Heart left ventricle (tissue), 16 donors: ENCODE results near the gene SETD2. TPM values are rescaled to one million over a fixed set of nuclear protein-coding genes. Genes with fewer than 3 reads are reported as not detected.
A peak's percentile ranks its signal among the peaks of the same experiment; 100 is the strongest.

Experiments used
- ATAC-seq, 4 donors: fragments of 200-7000 bp; cut with Tn5 transposase; one replicate each; pipeline ENCODE4 v1.9.1; 2020 to 2022; ENCODE audit warnings: moderate library complexity in 4 of 4, mild to moderate bottlenecking in 3 of 4, moderate number of reproducible peaks in 1 of 4
- DNase-seq, 5 donors: peaks; one replicate each; pipeline ENCODE4 v3.0.0-alpha.2; 2020
- H3K27ac ChIP-seq, 12 donors: fragments of 200-600 bp; sonication (generic) in 4 of 12; one replicate each; pipeline versions ENCODE4 v1.5.0 to v1.8.0; 2016 to 2022; ENCODE audit warnings: mild to moderate bottlenecking in 2 of 12
- H3K27me3 ChIP-seq, 9 donors: fragments of 200-600 bp; sonication (generic) in 2 of 9; one replicate each; pipeline versions ENCODE4 v1.5.1 to v1.8.0; 2016 to 2022; ENCODE audit warnings: mild to moderate bottlenecking in 3 of 9
- H3K36me3 ChIP-seq, 9 donors: fragments of 200-600 bp; sonication (generic) in 2 of 9; one replicate each; pipeline versions ENCODE4 v1.5.0 to v1.8.0; 2018 to 2022; ENCODE audit warnings: mild to moderate bottlenecking in 2 of 9
- H3K4me1 ChIP-seq, 12 donors: fragments of 200-600 bp; sonication (generic) in 4 of 12; one replicate each; pipeline versions ENCODE4 v1.5.0 to v1.8.0; 2016 to 2022; ENCODE audit warnings: mild to moderate bottlenecking in 3 of 12
- H3K4me3 ChIP-seq, 12 donors: fragments of 200-600 bp; sonication (generic) in 4 of 12; one replicate each; pipeline versions ENCODE4 v1.5.0 to v1.8.0; 2017 to 2022; ENCODE audit warnings: mild to moderate bottlenecking in 9 of 12, moderate library complexity in 4 of 12
- H3K9me3 ChIP-seq, 12 donors: fragments of 200-600 bp; sonication (generic) in 4 of 12; one replicate each; pipeline versions ENCODE4 v1.5.0 to v1.8.0; 2016 to 2022; ENCODE audit warnings: mild to moderate bottlenecking in 1 of 12
- CTCF ChIP-seq, 12 donors: fragments of 200-600 bp; sonication (generic) in 4 of 12; IDR thresholded peaks; one replicate each; pipeline versions ENCODE4 v1.5.0 to v1.8.0; 2018 to 2022; ENCODE audit warnings: antibody characterized with exemption in 12 of 12, mild to moderate bottlenecking in 5 of 12
- POLR2A ChIP-seq, 2 donors: fragments of 450-650 bp; IDR thresholded peaks; one replicate each; pipeline ENCODE4 v1.6.1; 2017; ENCODE audit warnings: antibody characterized with exemption in 2 of 2, mild to moderate bottlenecking in 2 of 2, moderate library complexity in 2 of 2
- WGBS, 4 donors: extraction: QIAGEN DNeasy Blood & Tissue Kit in 2 of 4; methylation state at CpG; one replicate each; pipeline versions ENCODE4 v1.1.5 to v1.1.7; 2013 to 2018; 5-methylcytosine and 5-hydroxymethylcytosine counted together
- intact Hi-C, 10 donors: fragments of 100-400 bp; cut with DNase I; formaldehyde crosslinking; loops; one replicate each; pipeline versions ENCODE4 v1.11.1 to v1.14.2; 2022
- polyA plus RNA-seq, 2 donors: library from polyadenylated mRNA; stranded (reverse); fragments of 200-250 nt; gene quantifications; one replicate each; pipeline ENCODE4 v1.2.3, GENCODE V29; 2013
- total RNA-seq, 9 donors: library from RNA; depleted of rRNA in 2 of 9; stranded (reverse); fragments of >200 nt in 2 of 9; fragmentation: NEBNext Ultra II Directional in 3 of 9; extraction: Animal tissue kit (Norgen Biotek cat#: 25700) in 3 of 9; gene quantifications; one replicate each; pipeline versions ENCODE4 v1.1.0 to v1.2.4, GENCODE V29; 2016 to 2023
- donor health status: ischemic (EF 13 %, LVEDD 7.1; RV severe dilation, severe dysfunction).
- donor health status: healthy with polysubstance abuse.
- donor health status: DM: no; HTN: yes; CAD: no.
- donor health status: DM: no; HTN: no; CAD: no.
- donor health status: ischemic (EF 25% LVEDD 6.9; RV normal size, moderate dysfunction).
- donor health status: ischemic (EF 25% LVEDD 5.7; RV mildly dilated, moderate dysfunction).
- donor health status: healthy.
- donor health status: DM: yes; HTN: yes; CAD: no.
- donor health status: ischemic (EF 35%, LVEDD 5.7; RV mildly dilated, moderate dysfunction).
- donor health status: nonischemic (EF 11% LVEDD 7.7; RV severe dilation, severe dysfunction).
- donor health status: DM: yes; HTN: yes; CAD: no.
- donor health status: PGD.
- donor health status: ischemic (EF 29% LVEDD 5.4; RV normal size, mild dysfunction).
- donor health status: nonischemic (EF 23%, LVEDD 6.1; RV moderate dilation, normal function).

SETD2 gene
- total and polyA plus RNA-seq, 11 donors = 9.0 to 34.1 (median 29.9) TPM

- peaks cover 0 to 88% (median 42%) of the 10 kb centered on the region in 9 donors for H3K36me3 ChIP-seq
- intact Hi-C loops = loop anchor here in 2 of 10 donors (10.0 kb wide), 1 partner anchor 296 kb away; the partner anchor contains the start of gene TMIE (in 2 of the 2)
- no peaks in the 10 kb centered on the region for H3K9me3 ChIP-seq
- 91 to 94% (median 93%) methylated on average over 21 to 25 of the region's 25 CpGs for WGBS, 4 donors
- H3K4me1 ChIP-seq = peaks cover 0 to 13% (median 0%) of the 10 kb centered on the region in 12 donors
- no peaks in the 10 kb centered on the region for H3K27me3 ChIP-seq
- no peak overlapping the region for H3K27ac ChIP-seq
- no peak for DNase-seq
- no peak for ATAC-seq
- no peak overlapping the region for H3K4me3 ChIP-seq
- TF ChIP-seq CTCF (IDR thresholded peaks at IDR 0.05) (no peak), POLR2A (IDR thresholded peaks at IDR 0.05) (no peak)
Observed at GRCh38 chr3:47000922-47001730, 162.8 kb downstream of the SETD2 start.

GRCh38 chr3:47000198-47000815 lies 163.6 kb downstream of the SETD2 start:
- Histone ChIP-seq H3K27ac (no peak overlapping the region), H3K9me3 (no peaks in the 10 kb centered on the region), H3K36me3 (peaks cover 0 to 88% (median 40%) of the 10 kb centered on the region in 9 donors), H3K4me3 (no peak overlapping the region), H3K27me3 (no peaks in the 10 kb centered on the region), H3K4me1 (peaks cover 0 to 13% (median 0%) of the 10 kb centered on the region in 12 donors)
- TF ChIP-seq CTCF (IDR thresholded peaks at IDR 0.05) (no peak), POLR2A (IDR thresholded peaks at IDR 0.05) (no peak)
- WGBS, 4 donors = 95 to 97% (median 95%) methylated on average over 10 of the region's 10 CpGs; no CpG with 5 or more reads in 1 of the 4 donors
- DNase-seq (peak in 2 of 5 donors; percentile 40), ATAC-seq (no peak)
- intact Hi-C loops = loop anchor here in 2 of 10 donors (10.0 kb wide), 1 partner anchor 296 kb away; the partner anchor contains the start of gene TMIE (in 2 of the 2)

GRCh38 chr3:46999516-47000197 lies 164.3 kb downstream of the SETD2 start:
- no peak overlapping the region for H3K4me3 ChIP-seq
- no peaks in the 10 kb centered on the region for H3K9me3 ChIP-seq
- DNase-seq (peak in 3 of 5 donors; percentile 17 to 38 (median 19)), ATAC-seq (no peak)
- WGBS, 4 donors = 94 to 95% (median 95%) methylated on average over 13 to 14 of the region's 14 CpGs
- intact Hi-C loops = loop anchor here in 9 of 10 donors (2.0 to 10.0 kb wide), 4 partner anchors 77 to 297 kb away; partner anchors contain the start of gene TMIE (in 6 of the 9)
- H3K4me1 ChIP-seq = peaks cover 0 to 13% (median 0%) of the 10 kb centered on the region in 12 donors
- H3K27me3 ChIP-seq = no peaks in the 10 kb centered on the region
- H3K27ac ChIP-seq = no peak overlapping the region
- peaks cover 0 to 88% (median 37%) of the 10 kb centered on the region in 9 donors for H3K36me3 ChIP-seq
- TF ChIP-seq CTCF (IDR thresholded peaks at IDR 0.05) = no peak
- no peak for TF ChIP-seq POLR2A (IDR thresholded peaks at IDR 0.05)
